ENCODE measurements around the gene TMEM238L. TPM values are rescaled to one million over a fixed set of nuclear protein-coding genes. Genes with fewer than 3 reads are reported as not detected.

Gene TMEM238L
- total and polyA plus RNA-seq, 2 of the 8 experiments (the other 6 are each of a cell fraction or from before 2014, with no cell fraction given), result not detected

DNA sequence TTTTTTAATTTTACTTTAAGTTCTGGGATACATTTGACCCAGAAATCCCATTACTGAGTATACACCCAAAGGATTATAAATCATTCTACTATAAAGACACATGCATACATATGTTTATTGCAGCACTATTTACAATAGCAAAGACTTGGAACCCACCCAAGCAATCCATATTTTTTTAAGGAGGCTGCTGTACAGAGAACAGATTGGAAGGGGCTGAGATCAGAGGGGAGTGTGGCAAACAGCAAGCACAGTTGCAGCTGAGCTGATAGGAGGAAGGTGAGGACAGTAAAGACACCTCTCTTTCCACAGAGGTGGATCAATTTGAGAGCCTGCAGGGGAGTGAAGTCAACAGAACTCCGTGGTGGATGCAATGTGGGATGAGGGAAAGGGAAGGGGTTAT, 10.2 kb upstream of the TMEM238L start (continued):
- TF ChIP-seq HDAC6 (IDR thresholded peaks at IDR 0.05; ENCODE audit: low read depth, low read length) (no peak), SUZ12 (IDR thresholded peaks at IDR 0.05; ENCODE audit: low read length) (no peak), EGR1 (IDR thresholded peaks at IDR 0.05; ENCODE audit: borderline replicate concordance, low read depth, low read length) (no peak), KDM1A (IDR thresholded peaks at IDR 0.05; ENCODE audit: borderline replicate concordance, low read length) (no peak), JUND (IDR thresholded peaks at IDR 0.05; ENCODE audit: low read length) (no peak), CHD1 (IDR thresholded peaks at IDR 0.05; ENCODE audit: low read depth, low read length) (no peak)
